Ovary (tissue), 9 donors: ENCODE measurements around the gene ZNF470. TPM values are rescaled to one million over a fixed set of nuclear protein-coding genes. Genes with fewer than 3 reads are reported as not detected.

Experiments used
- DNase-seq, 5 donors: peaks; one replicate each; pipeline ENCODE4 v3.0.0-alpha.2; 2019 to 2020
- H3K27ac ChIP-seq, 2 donors: fragments of 200-600 bp; one replicate each; pipeline versions ENCODE4 v1.5.1 to v1.8.0; 2019 to 2022
- H3K27me3 ChIP-seq: fragments of 200-600 bp; one replicate; pipeline ENCODE4 v1.8.0; 2022
- H3K36me3 ChIP-seq: fragments of 200-600 bp; sonication (generic); one replicate; pipeline ENCODE4 v1.5.1; 2019
- H3K4me1 ChIP-seq: one replicate; pipeline ENCODE4 v1.8.1; 2013; ENCODE audit warnings: mild to moderate bottlenecking, moderate library complexity; ENCODE audit not compliant: insufficient read depth
- H3K4me3 ChIP-seq: fragments of 200-600 bp; sonication (generic); one replicate; pipeline ENCODE4 v1.5.1; 2017
- H3K9me3 ChIP-seq, 2 donors: fragments of 200-600 bp in 1 of 2; sonication (generic) in 1 of 2; one replicate each; pipeline versions ENCODE4 v1.5.1 to v1.8.1; 2013 to 2019; ENCODE audit warnings: mild to moderate bottlenecking in 1 of 2, moderate library complexity in 1 of 2
- CTCF ChIP-seq, 3 donors: fragments of 450-650 bp in 2 of 3; fragments of 200-600 bp in 1 of 3; IDR thresholded peaks; one replicate each; pipeline versions ENCODE4 v1.5.1 to v1.8.0; 2016 to 2022; ENCODE audit warnings: antibody characterized with exemption in 3 of 3, mild to moderate bottlenecking in 1 of 3
- EP300 ChIP-seq: sonication (generic); formaldehyde crosslinking; IDR thresholded peaks from one replicate; pipeline ENCODE4 v1.6.1; 2017; ENCODE audit warnings: antibody characterized with exemption
- POLR2A ChIP-seq: fragments of 450-650 bp; IDR thresholded peaks from one replicate; pipeline ENCODE4 v1.6.1; 2017; ENCODE audit warnings: antibody characterized with exemption, mild to moderate bottlenecking, moderate library complexity
- WGBS, 3 donors: extraction: QIAGEN DNeasy Blood & Tissue Kit in 1 of 3; methylation state at CpG; one replicate each; pipeline versions ENCODE4 v1.1.5 to v1.1.7; 2013 to 2017; 5-methylcytosine and 5-hydroxymethylcytosine counted together
- intact Hi-C, 4 donors: fragments of 100-400 bp; cut with DNase I; formaldehyde crosslinking; loops; one replicate each; pipeline versions ENCODE4 v1.11.0 to v1.15.1; 2022 to 2023
- polyA plus RNA-seq, 2 donors: library from polyadenylated mRNA; stranded (reverse); fragments of 200-250 nt in 1 of 2; fragments of 350-450 nt in 1 of 2; fragmentation: Illumina TruSeq in 1 of 2; extraction: RNeasy Lipid Tissue Mini Kit (QIAGEN cat#74804) in 1 of 2; gene quantifications; one replicate each; pipeline ENCODE4 v1.2.3, GENCODE V29; 2013 to 2014
- total RNA-seq, 7 donors: library from RNA; depleted of rRNA in 2 of 7; stranded (reverse); fragments of >200 nt in 2 of 7; fragmentation: NEBNext Ultra II Directional in 3 of 7; extraction: Animal tissue kit (Norgen Biotek cat#: 25700) in 3 of 7; gene quantifications; one replicate each; pipeline versions ENCODE4 v1.1.0 to v1.2.4, GENCODE V29; 2016 to 2023
- donor health status: DM: no; HTN: no; CAD: no; lungs with moderate emphysema.
- donor health status: DM: no; HTN: no; CAD: no.
- donor health status: Bipolar disorder and iron deficiency.
- donor health status: DM: yes; HTN: yes; CAD: no.
- donor health status: DM: no; HTN: no; CAD: no.
- donor health status: DM: yes; HTN: yes; CAD: no.

ZNF470 gene
- total and polyA plus RNA-seq, 9 donors: 1.7 to 7.8 (median 5.4) TPM

GRCh38 chr19:56611288-56611687 lies 44.0 kb downstream of the ZNF470 start:
- intact Hi-C loops: no loop called here
- Histone ChIP-seq H3K36me3 (no peaks in the 10 kb centered on the region), H3K9me3 (peaks cover 5 to 48% of the 10 kb centered on the region in 2 donors), H3K4me3 (no peak overlapping the region), H3K27ac (no peak overlapping the region), H3K4me1 (no peaks in the 10 kb centered on the region), H3K27me3 (no peaks in the 10 kb centered on the region)
- 73 to 77% (median 74%) methylated on average over 8 of the region's 8 CpGs for WGBS, 3 donors
- no peak for DNase-seq
- TF ChIP-seq CTCF (IDR thresholded peaks at IDR 0.05) (no peak), POLR2A (no peak), EP300 (no peak)

- Histone ChIP-seq H3K27ac (no peak overlapping the region), H3K9me3 (peaks cover 5 to 43% of the 10 kb centered on the region in 2 donors), H3K36me3 (no peaks in the 10 kb centered on the region), H3K4me3 (no peak overlapping the region), H3K27me3 (no peaks in the 10 kb centered on the region), H3K4me1 (no peaks in the 10 kb centered on the region)
- DNase-seq: no peak
- intact Hi-C loops: no loop called here
- TF ChIP-seq EP300 (no peak), CTCF (IDR thresholded peaks at IDR 0.05) (no peak), POLR2A (no peak)
- WGBS, 3 donors: 84 to 91% (median 89%) methylated on average over 2 of the region's 2 CpGs
These were observed 45.5 kb downstream of the ZNF470 start for GRCh38 chr19:56612737-56613136.

GRCh38 chr19:56613639-56614038 lies 46.4 kb downstream of the ZNF470 start:
- intact Hi-C loops: no loop called here
- H3K27me3 ChIP-seq: no peaks in the 10 kb centered on the region
- H3K36me3 ChIP-seq: no peaks in the 10 kb centered on the region
- DNase-seq: no peak
- WGBS, 3 donors: 84 to 99% (median 95%) methylated on average over 5 of the region's 5 CpGs
- no peak for TF ChIP-seq POLR2A
- no peak overlapping the region for H3K27ac ChIP-seq
- peaks cover 0 to 45% of the 10 kb centered on the region in 2 donors for H3K9me3 ChIP-seq
- H3K4me3 ChIP-seq: no peak overlapping the region
- H3K4me1 ChIP-seq: no peaks in the 10 kb centered on the region

- H3K4me3 ChIP-seq: no peak overlapping the region
- intact Hi-C loops: no loop called here
- H3K36me3 ChIP-seq: no peaks in the 10 kb centered on the region
- no peaks in the 10 kb centered on the region for H3K27me3 ChIP-seq
- no peak overlapping the region for H3K27ac ChIP-seq
- no peak for TF ChIP-seq EP300
- no peak for TF ChIP-seq POLR2A
- TF ChIP-seq CTCF (IDR thresholded peaks at IDR 0.05): no peak
- peaks cover 5 to 56% of the 10 kb centered on the region in 2 donors for H3K9me3 ChIP-seq
- no peak for DNase-seq
- no peaks in the 10 kb centered on the region for H3K4me1 ChIP-seq
- WGBS, 3 donors: 93 to 94% (median 94%) methylated on average over 8 of the region's 8 CpGs
These were observed 50.3 kb downstream of the ZNF470 start for GRCh38 chr19:56617531-56617930.

DNA sequence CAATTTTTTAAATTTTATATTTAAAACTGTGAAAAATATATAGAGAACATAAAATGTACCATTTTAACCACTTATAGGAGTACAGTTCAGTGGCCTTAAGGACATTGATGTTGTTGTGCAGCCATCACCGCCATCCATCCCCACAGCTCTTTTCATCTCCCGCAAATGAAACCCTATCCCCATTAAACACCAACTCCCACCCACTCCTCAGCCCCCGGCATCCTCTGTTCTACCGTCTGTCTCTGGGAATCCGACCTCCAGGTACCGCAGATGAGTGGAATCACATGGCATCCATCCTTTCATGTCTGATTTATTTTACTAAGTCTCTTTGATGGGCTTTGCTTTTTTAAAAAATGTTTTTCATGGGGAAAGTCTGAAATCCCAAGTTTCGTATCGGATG lies 51.9 kb downstream of the ZNF470 start:
- Histone ChIP-seq H3K27ac (no peak overlapping the region), H3K9me3 (peaks cover 5 to 50% of the 10 kb centered on the region in 2 donors), H3K36me3 (peaks cover 3% of the 10 kb centered on the region), H3K4me3 (no peak overlapping the region), H3K4me1 (no peaks in the 10 kb centered on the region), H3K27me3 (no peaks in the 10 kb centered on the region)
- TF ChIP-seq POLR2A (no peak), EP300 (no peak), CTCF (IDR thresholded peaks at IDR 0.05) (no peak)
- no peak for DNase-seq
- 52% methylated on average over 8 of the region's 8 CpGs for WGBS, 3 donors
- intact Hi-C loops: no loop called here
